ENCODE results near the gene ERBB4.

GRCh38 chr2:212133337-212133736 is 405.3 kb downstream of the ERBB4 start:
- no peak for TF ChIP-seq CTCF (IDR thresholded peaks at IDR 0.05)
- TF ChIP-seq POLR2A (IDR thresholded peaks at IDR 0.05): no peak
- no peak for TF ChIP-seq EP300 (IDR thresholded peaks at IDR 0.05)
